ENCODE results near the gene ST3GAL5. TPM values are rescaled to one million over a fixed set of nuclear protein-coding genes. Genes with fewer than 3 reads are reported as not detected.

Gene ST3GAL5
- total RNA-seq, 1 donor from 2014 or later, result 9.9 TPM

- Mint-ChIP-seq H3K9me3 (no peaks in the 10 kb centered on the region), H3K4me1 (peaks cover 7% of the 10 kb centered on the region), H3K36me3 (peaks cover 2% of the 10 kb centered on the region), H3K27me3 (ENCODE audit: insufficient read depth, low read depth) (peaks cover 4% of the 10 kb centered on the region), H3K27ac (no peak overlapping the region), H3K4me3 (no peak overlapping the region)
- H3K79me2 ChIP-seq (ENCODE audit: low read depth), result no peaks in the 10 kb centered on the region
- H3K9me3 ChIP-seq (ENCODE audit: low read depth), result no peaks in the 10 kb centered on the region
- no peaks in the 10 kb centered on the region for H3F3A ChIP-seq (ENCODE audit: low read depth)
- no peak overlapping the region for H2AFZ ChIP-seq (replicated peaks)
- no peak for TF ChIP-seq CTCF (IDR thresholded peaks at IDR 0.05)
- TF ChIP-seq EZH2 (IDR thresholded peaks at IDR 0.05), result no peak
- TF ChIP-seq EZH2phosphoT487 (IDR thresholded peaks at IDR 0.05), result no peak
- no peak overlapping the region for H3K27ac ChIP-seq
- no peak overlapping the region for H3K9ac ChIP-seq
- DNase-seq (ENCODE audit: low spot score), result no peak
- no peaks in the 10 kb centered on the region for H4K20me1 ChIP-seq (ENCODE audit: low read depth)
- H3K27me3 ChIP-seq, result no peaks in the 10 kb centered on the region
- H3K36me3 ChIP-seq, result no peaks in the 10 kb centered on the region
- H3K4me3 ChIP-seq, result no peak overlapping the region
- H3K4me2 ChIP-seq, result no peak overlapping the region
- H3K4me1 ChIP-seq, result no peaks in the 10 kb centered on the region
Measured at GRCh38 chr2:85867121-85867520, 21.7 kb downstream of the ST3GAL5 start.

GRCh38 chr2:85866165-85866659, 22.6 kb downstream of the ST3GAL5 start:
- no peak overlapping the region for H3K4me2 ChIP-seq
- H3K4me1 ChIP-seq, result no peaks in the 10 kb centered on the region
- H3K36me3 Mint-ChIP-seq, result no peaks in the 10 kb centered on the region
- H3K9me3 Mint-ChIP-seq, result no peaks in the 10 kb centered on the region
- no peaks in the 10 kb centered on the region for H3K4me1 Mint-ChIP-seq
- TF ChIP-seq CTCF (IDR thresholded peaks at IDR 0.05), result no peak
- TF ChIP-seq EZH2 (IDR thresholded peaks at IDR 0.05), result no peak
- no peak for TF ChIP-seq EZH2phosphoT487 (IDR thresholded peaks at IDR 0.05)
- no peak overlapping the region for H3K9ac ChIP-seq
- no peaks in the 10 kb centered on the region for H3K27me3 ChIP-seq
- no peaks in the 10 kb centered on the region for H4K20me1 ChIP-seq (ENCODE audit: low read depth)
- no peak for DNase-seq (ENCODE audit: low spot score)
- no peaks in the 10 kb centered on the region for H3K79me2 ChIP-seq (ENCODE audit: low read depth)
- H3K9me3 ChIP-seq (ENCODE audit: low read depth), result no peaks in the 10 kb centered on the region
- peaks cover 4% of the 10 kb centered on the region for H3K27me3 Mint-ChIP-seq (ENCODE audit: insufficient read depth, low read depth)
- H3K27ac Mint-ChIP-seq, result no peak overlapping the region
- H3K4me3 Mint-ChIP-seq, result no peak overlapping the region
- no peaks in the 10 kb centered on the region for H3K36me3 ChIP-seq
- no peak overlapping the region for H3K27ac ChIP-seq
- H2AFZ ChIP-seq (replicated peaks), result no peak overlapping the region
- no peak overlapping the region for H3K4me3 ChIP-seq
- H3F3A ChIP-seq (ENCODE audit: low read depth), result no peaks in the 10 kb centered on the region

GRCh38 chr2:85865539-85866164, 23.1 kb downstream of the ST3GAL5 start:
- DNase-seq (ENCODE audit: low spot score), result no peak
- Mint-ChIP-seq H3K4me3 (no peak overlapping the region), H3K36me3 (no peaks in the 10 kb centered on the region), H3K4me1 (no peaks in the 10 kb centered on the region), H3K27me3 (ENCODE audit: insufficient read depth, low read depth) (peaks cover 3% of the 10 kb centered on the region), H3K27ac (no peak overlapping the region), H3K9me3 (no peaks in the 10 kb centered on the region)
- no peaks in the 10 kb centered on the region for H3K9me3 ChIP-seq (ENCODE audit: low read depth)
- no peak overlapping the region for H2AFZ ChIP-seq (replicated peaks)
- H3K4me2 ChIP-seq, result no peak overlapping the region
- no peaks in the 10 kb centered on the region for H3K79me2 ChIP-seq (ENCODE audit: low read depth)
- TF ChIP-seq EZH2 (IDR thresholded peaks at IDR 0.05) (no peak), EZH2phosphoT487 (IDR thresholded peaks at IDR 0.05) (no peak), CTCF (IDR thresholded peaks at IDR 0.05) (no peak)
- no peak overlapping the region for H3K4me3 ChIP-seq
- no peak overlapping the region for H3K27ac ChIP-seq
- H3K4me1 ChIP-seq, result no peaks in the 10 kb centered on the region
- H3K27me3 ChIP-seq, result no peaks in the 10 kb centered on the region
- no peaks in the 10 kb centered on the region for H3F3A ChIP-seq (ENCODE audit: low read depth)
- H4K20me1 ChIP-seq (ENCODE audit: low read depth), result no peaks in the 10 kb centered on the region
- H3K36me3 ChIP-seq, result no peaks in the 10 kb centered on the region
- no peak overlapping the region for H3K9ac ChIP-seq

Measured in neural progenitor cell (in vitro differentiated cells).